ENCODE results near the gene FA2H.
A peak's percentile ranks its signal among the peaks of the same experiment; 100 is the strongest.

FA2H gene

DNA sequence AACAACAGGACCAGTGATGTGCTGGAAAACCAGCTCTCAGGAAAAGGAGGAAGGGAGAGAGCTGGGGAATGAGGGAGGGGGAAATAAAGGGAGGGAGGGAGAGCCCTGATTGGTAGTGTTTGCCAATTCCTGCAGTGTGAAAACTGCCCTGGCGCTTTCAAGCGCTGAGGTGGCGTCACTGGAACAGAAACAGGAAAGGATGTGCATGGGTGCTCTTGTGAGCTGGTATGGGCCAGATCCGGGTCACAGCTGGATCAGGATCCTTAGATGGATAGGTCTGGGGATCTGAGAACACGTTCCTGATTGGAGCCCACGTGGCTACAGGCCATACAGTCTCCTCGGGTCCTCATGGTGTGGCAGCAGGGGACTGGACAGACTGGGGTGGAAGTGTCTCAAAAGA is 57.3 kb downstream of the FA2H start:
- Histone ChIP-seq H4K91ac (ENCODE audit: low read depth, low read length, poor library complexity) (no peak overlapping the region), H3K27ac (replicated peaks; ENCODE audit: low read length) (no peak overlapping the region), H3K79me1 (ENCODE audit: low read depth, low read length) (no peaks in the 10 kb centered on the region), H3K23ac (ENCODE audit: low read depth, low read length, poor library complexity) (no peak overlapping the region), H3K27me3 (ENCODE audit: control insufficient read depth in 3 of 3, insufficient read depth in 3 of 3, low read depth in 1 of 3, low read length in 3 of 3) (peaks cover 0 to 13% (median 3%) of the 10 kb centered on the region in 3 experiments), H3K4me1 (ENCODE audit: control insufficient read depth in 2 of 2, insufficient read depth in 1 of 2, low read depth in 1 of 2, low read length in 2 of 2) (no peaks in the 10 kb centered on the region), H2AFZ (ENCODE audit: low read length) (peak overlapping the region; percentile 40), H3K18ac (ENCODE audit: low read length) (peak overlapping the region; percentile 11), H4K8ac (ENCODE audit: low read depth, low read length) (peak overlapping the region; percentile 31), H2AK5ac (ENCODE audit: low read depth, low read length) (peak overlapping the region; percentile 79), H3K9me3 (replicated peaks in 1 of 2; ENCODE audit: control insufficient read depth in 2 of 2, insufficient read depth in 1 of 2, low read depth in 1 of 2, low read length in 2 of 2) (no peaks in the 10 kb centered on the region), H2BK12ac (ENCODE audit: low read length) (no peak overlapping the region), H3K36me3 (replicated peaks in 1 of 2; ENCODE audit: control insufficient read depth in 2 of 2, insufficient read depth in 2 of 2, low read length in 2 of 2) (no peaks in the 10 kb centered on the region), H3K4ac (ENCODE audit: low read length) (no peak overlapping the region), H3K4me2 (ENCODE audit: insufficient read depth, low read length, poor library complexity, severe bottlenecking) (no peak overlapping the region), H2BK120ac (ENCODE audit: low read depth, low read length) (peak overlapping the region; percentile 94), H2BK5ac (ENCODE audit: low read length) (no peak overlapping the region), H2BK15ac (ENCODE audit: low read length) (no peak overlapping the region), H3K4me3 (ENCODE audit: low read length in 2 of 2) (no peak overlapping the region), H3K14ac (ENCODE audit: low read length) (no peak overlapping the region), H3K9ac (ENCODE audit: low read depth, low read length, poor library complexity) (no peak overlapping the region)
- no peak for DNase-seq (ENCODE audit: low spot score)
- WGBS, 2 donors (ENCODE audit: extremely low coverage in 2 of 2, insufficient read length in 2 of 2, insufficient replicate concordance in 1 of 2) = no CpG with 5 or more reads among the region's 7 CpGs

DNA sequence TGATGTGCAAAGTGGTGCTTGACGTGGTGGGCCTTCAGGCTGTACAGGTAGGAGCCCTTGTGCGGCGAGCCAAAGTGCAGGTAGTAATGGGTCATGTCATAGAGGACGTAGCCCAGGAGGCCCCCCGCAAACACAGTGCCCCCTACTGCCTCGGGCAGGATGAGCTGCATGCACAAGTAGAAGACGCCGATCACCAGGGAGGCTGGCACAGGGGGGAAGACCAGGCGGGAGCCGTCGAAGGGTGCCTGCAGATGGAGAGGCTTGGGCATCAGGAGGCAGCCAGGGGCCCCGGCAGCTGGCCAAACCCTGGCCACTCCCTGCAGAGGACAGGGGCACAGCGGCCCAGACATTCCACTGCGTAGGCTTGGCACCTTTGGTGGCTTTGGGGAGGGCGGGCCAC is 58.3 kb downstream of the FA2H start:
- H2BK12ac ChIP-seq (ENCODE audit: low read length) = no peak overlapping the region
- H3K9me3 ChIP-seq (replicated peaks in 1 of 2; ENCODE audit: control insufficient read depth in 2 of 2, insufficient read depth in 1 of 2, low read depth in 1 of 2, low read length in 2 of 2) = no peaks in the 10 kb centered on the region
- no peak overlapping the region for H2BK5ac ChIP-seq (ENCODE audit: low read length)
- H2BK120ac ChIP-seq (ENCODE audit: low read depth, low read length) = no peak overlapping the region
- H4K91ac ChIP-seq (ENCODE audit: low read depth, low read length, poor library complexity) = peak overlapping the region; percentile 59
- no peak overlapping the region for H3K4me2 ChIP-seq (ENCODE audit: insufficient read depth, low read length, poor library complexity, severe bottlenecking)
- no peaks in the 10 kb centered on the region for H3K79me1 ChIP-seq (ENCODE audit: low read depth, low read length)
- no peak overlapping the region for H3K27ac ChIP-seq (replicated peaks; ENCODE audit: low read length)
- H3K14ac ChIP-seq (ENCODE audit: low read length) = no peak overlapping the region
- H3K23ac ChIP-seq (ENCODE audit: low read depth, low read length, poor library complexity) = no peak overlapping the region
- H4K8ac ChIP-seq (ENCODE audit: low read depth, low read length) = no peak overlapping the region
- WGBS, 2 donors (ENCODE audit: extremely low coverage in 2 of 2, insufficient read length in 2 of 2, insufficient replicate concordance in 1 of 2) = no CpG with 5 or more reads among the region's 15 CpGs
- H3K4me1 ChIP-seq (ENCODE audit: control insufficient read depth in 2 of 2, insufficient read depth in 1 of 2, low read depth in 1 of 2, low read length in 2 of 2) = no peaks in the 10 kb centered on the region
- H3K27me3 ChIP-seq (ENCODE audit: control insufficient read depth in 3 of 3, insufficient read depth in 3 of 3, low read depth in 1 of 3, low read length in 3 of 3) = peaks cover 0 to 17% (median under 1%) of the 10 kb centered on the region in 3 experiments
- H3K36me3 ChIP-seq (replicated peaks in 1 of 2; ENCODE audit: control insufficient read depth in 2 of 2, insufficient read depth in 2 of 2, low read length in 2 of 2) = no peaks in the 10 kb centered on the region
- H3K4me3 ChIP-seq (ENCODE audit: low read length in 2 of 2) = no peak overlapping the region
- peak overlapping the region; percentile 24 for H3K18ac ChIP-seq (ENCODE audit: low read length)
- H2AK5ac ChIP-seq (ENCODE audit: low read depth, low read length) = peak overlapping the region; percentile 50
- no peak for DNase-seq (ENCODE audit: low spot score)
- peak overlapping the region; percentile 16 for H3K9ac ChIP-seq (ENCODE audit: low read depth, low read length, poor library complexity)
- no peak overlapping the region for H2AFZ ChIP-seq (ENCODE audit: low read length)
- H3K4ac ChIP-seq (ENCODE audit: low read length) = no peak overlapping the region
- H2BK15ac ChIP-seq (ENCODE audit: low read length) = no peak overlapping the region

DNA sequence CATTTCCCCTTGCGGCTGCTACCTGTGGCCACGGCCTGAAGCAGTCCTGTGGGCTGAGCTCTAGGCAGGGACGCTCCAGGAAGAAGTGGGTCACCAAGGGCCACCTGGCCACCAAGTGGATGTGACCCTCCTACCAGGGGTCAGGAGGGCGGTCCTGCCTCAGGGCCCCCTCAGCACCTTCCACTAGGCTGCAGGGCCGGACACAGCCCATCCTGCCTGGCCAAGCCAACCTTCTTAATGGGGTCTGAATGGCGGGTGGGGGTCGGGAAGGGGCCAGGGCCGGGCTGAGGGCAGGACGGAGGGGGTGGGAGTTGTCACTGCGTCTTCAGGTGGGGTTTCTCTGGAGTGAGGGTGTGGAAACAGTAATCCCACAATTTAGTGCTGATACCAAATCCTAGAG is 60.7 kb downstream of the FA2H start:
- H2BK5ac ChIP-seq (ENCODE audit: low read length) = no peak overlapping the region
- H3K9me3 ChIP-seq (replicated peaks in 1 of 2; ENCODE audit: control insufficient read depth in 2 of 2, insufficient read depth in 1 of 2, low read depth in 1 of 2, low read length in 2 of 2) = no peaks in the 10 kb centered on the region
- H3K27me3 ChIP-seq (ENCODE audit: control insufficient read depth in 3 of 3, insufficient read depth in 3 of 3, low read depth in 1 of 3, low read length in 3 of 3) = peaks cover 0 to 17% (median 0%) of the 10 kb centered on the region in 3 experiments
- no peak overlapping the region for H2AFZ ChIP-seq (ENCODE audit: low read length)
- no peak overlapping the region for H3K23ac ChIP-seq (ENCODE audit: low read depth, low read length, poor library complexity)
- peak overlapping the region; percentile 19 for H3K18ac ChIP-seq (ENCODE audit: low read length)
- DNase-seq (ENCODE audit: low spot score) = no peak
- H3K79me1 ChIP-seq (ENCODE audit: low read depth, low read length) = no peaks in the 10 kb centered on the region
- H3K4me3 ChIP-seq (ENCODE audit: low read length in 2 of 2) = no peak overlapping the region
- no peak overlapping the region for H3K4me2 ChIP-seq (ENCODE audit: insufficient read depth, low read length, poor library complexity, severe bottlenecking)
- H3K9ac ChIP-seq (ENCODE audit: low read depth, low read length, poor library complexity) = peak overlapping the region; percentile 12
- H3K4ac ChIP-seq (ENCODE audit: low read length) = peak overlapping the region; percentile 17
- H3K36me3 ChIP-seq (replicated peaks in 1 of 2; ENCODE audit: control insufficient read depth in 2 of 2, insufficient read depth in 2 of 2, low read length in 2 of 2) = no peaks in the 10 kb centered on the region
- no peak overlapping the region for H3K27ac ChIP-seq (replicated peaks; ENCODE audit: low read length)
- peak overlapping the region; percentile 15 for H2AK5ac ChIP-seq (ENCODE audit: low read depth, low read length)
- H2BK120ac ChIP-seq (ENCODE audit: low read depth, low read length) = peak overlapping the region; percentile 28
- peak overlapping the region; percentile 94 for H2BK15ac ChIP-seq (ENCODE audit: low read length)
- no peak overlapping the region for H2BK12ac ChIP-seq (ENCODE audit: low read length)
- no CpG with 5 or more reads among the region's 10 CpGs for WGBS, 2 donors (ENCODE audit: extremely low coverage in 2 of 2, insufficient read length in 2 of 2, insufficient replicate concordance in 1 of 2)
- H3K14ac ChIP-seq (ENCODE audit: low read length) = peak overlapping the region; percentile 17
- no peak overlapping the region for H4K8ac ChIP-seq (ENCODE audit: low read depth, low read length)
- no peak overlapping the region for H4K91ac ChIP-seq (ENCODE audit: low read depth, low read length, poor library complexity)
- H3K4me1 ChIP-seq (ENCODE audit: control insufficient read depth in 2 of 2, insufficient read depth in 1 of 2, low read depth in 1 of 2, low read length in 2 of 2) = no peaks in the 10 kb centered on the region

DNA sequence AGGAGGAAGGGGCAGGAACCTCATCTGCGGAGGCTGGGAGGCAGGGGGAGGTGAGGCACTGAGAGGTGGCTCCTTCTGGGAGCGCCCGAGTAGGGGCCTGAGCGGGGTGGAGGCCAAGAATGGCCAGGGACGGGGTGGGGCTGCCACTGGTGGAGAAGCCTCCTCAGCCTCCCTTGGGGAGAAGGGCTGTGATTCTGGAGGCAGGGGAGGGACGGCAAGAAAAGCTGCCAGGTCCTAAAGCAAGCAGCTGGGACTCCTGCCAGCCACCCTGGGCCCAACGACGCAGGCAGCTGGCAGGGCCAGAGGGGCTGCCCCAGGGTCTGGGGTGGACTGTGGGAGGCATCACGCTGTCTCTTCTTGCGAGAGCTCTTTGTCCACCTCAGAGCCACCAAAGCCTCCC is 61.3 kb downstream of the FA2H start:
- Histone ChIP-seq H3K18ac (ENCODE audit: low read length) (peak overlapping the region; percentile 77), H2BK15ac (ENCODE audit: low read length) (no peak overlapping the region), H3K79me1 (ENCODE audit: low read depth, low read length) (no peaks in the 10 kb centered on the region), H2AK5ac (ENCODE audit: low read depth, low read length) (no peak overlapping the region), H3K4me1 (ENCODE audit: control insufficient read depth in 2 of 2, insufficient read depth in 1 of 2, low read depth in 1 of 2, low read length in 2 of 2) (no peaks in the 10 kb centered on the region), H2AFZ (ENCODE audit: low read length) (no peak overlapping the region), H3K36me3 (replicated peaks in 1 of 2; ENCODE audit: control insufficient read depth in 2 of 2, insufficient read depth in 2 of 2, low read length in 2 of 2) (no peaks in the 10 kb centered on the region), H3K4me3 (ENCODE audit: low read length in 2 of 2) (no peak overlapping the region), H2BK12ac (ENCODE audit: low read length) (no peak overlapping the region), H2BK5ac (ENCODE audit: low read length) (no peak overlapping the region), H4K8ac (ENCODE audit: low read depth, low read length) (no peak overlapping the region), H3K27me3 (ENCODE audit: control insufficient read depth in 3 of 3, insufficient read depth in 3 of 3, low read depth in 1 of 3, low read length in 3 of 3) (peaks cover 0 to 20% (median 0%) of the 10 kb centered on the region in 3 experiments), H3K4ac (ENCODE audit: low read length) (no peak overlapping the region), H3K4me2 (ENCODE audit: insufficient read depth, low read length, poor library complexity, severe bottlenecking) (no peak overlapping the region), H3K23ac (ENCODE audit: low read depth, low read length, poor library complexity) (no peak overlapping the region), H3K14ac (ENCODE audit: low read length) (no peak overlapping the region), H3K27ac (replicated peaks; ENCODE audit: low read length) (no peak overlapping the region), H3K9me3 (replicated peaks in 1 of 2; ENCODE audit: control insufficient read depth in 2 of 2, insufficient read depth in 1 of 2, low read depth in 1 of 2, low read length in 2 of 2) (no peaks in the 10 kb centered on the region), H3K9ac (ENCODE audit: low read depth, low read length, poor library complexity) (no peak overlapping the region), H4K91ac (ENCODE audit: low read depth, low read length, poor library complexity) (no peak overlapping the region), H2BK120ac (ENCODE audit: low read depth, low read length) (no peak overlapping the region)
- WGBS, 2 donors (ENCODE audit: extremely low coverage in 2 of 2, insufficient read length in 2 of 2, insufficient replicate concordance in 1 of 2) = no CpG with 5 or more reads among the region's 10 CpGs
- DNase-seq (ENCODE audit: low spot score) = no peak

Data from neuronal stem cell (in vitro differentiated cells).